ENCODE data around the gene F8A1. TPM values are rescaled to one million over a fixed set of nuclear protein-coding genes. Genes with fewer than 3 reads are reported as not detected.

Gene F8A1
- total RNA-seq, 1 experiment from 2014 or later = 28.8 TPM

DNA sequence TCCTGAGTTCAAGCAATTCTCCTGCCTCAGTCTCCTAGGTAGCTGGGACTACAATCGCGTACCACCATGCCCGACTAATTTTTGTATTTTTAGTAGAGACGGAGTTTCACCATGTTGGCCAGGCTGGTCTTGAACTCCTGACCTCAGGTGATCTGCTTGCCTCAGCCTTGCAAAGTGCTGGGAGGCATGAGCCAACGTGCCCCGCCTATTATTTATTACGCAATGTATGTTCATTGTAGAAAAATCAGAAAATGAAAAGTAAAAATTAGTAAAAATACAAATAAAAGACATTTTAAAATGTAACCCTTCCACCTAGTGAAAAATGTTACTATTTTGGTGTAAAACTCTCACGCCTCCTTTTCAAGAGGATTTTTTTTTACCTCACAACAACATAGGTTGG is 14.2 kb downstream of the F8A1 start:
- POLR2A ChIA-PET = no interaction called here
- no TSS peak for BruUV-seq (replicated peaks)
- CTCF ChIA-PET = no interaction called here

More for the DNA sequence above, 14.2 kb downstream of the F8A1 start:
- H3K79me2 ChIP-seq (ENCODE audit: insufficient read depth, low read length) = no peaks in the 10 kb centered on the region
- no peaks in the 10 kb centered on the region for H4K20me1 ChIP-seq (ENCODE audit: insufficient read depth)
- no peak overlapping the region for H2AFZ ChIP-seq (ENCODE audit: low read depth, low read length, poor library complexity, severe bottlenecking)
- H3K36me3 ChIP-seq (ENCODE audit: control insufficient read depth in 1 of 2, insufficient read depth in 2 of 2, low read length in 2 of 2) = no peaks in the 10 kb centered on the region
- DNase-seq (ENCODE audit: low read depth, low spot score) = no peak
- no peaks in the 10 kb centered on the region for H3K9me3 ChIP-seq (ENCODE audit: control insufficient read depth in 1 of 2, insufficient read depth in 1 of 2, low read depth in 1 of 2, low read length in 2 of 2)
- no peak for ATAC-seq
- H3K27me3 ChIP-seq (ENCODE audit: insufficient read depth, low read length) = no peaks in the 10 kb centered on the region
- H3K9ac ChIP-seq (ENCODE audit: low read length) = no peak overlapping the region
- intact Hi-C loops (cut with micrococcal nuclease) = no loop called here
- no peak overlapping the region for H3K27ac ChIP-seq (ENCODE audit: low read depth, low read length)
- no peak overlapping the region for H3K4me2 ChIP-seq (ENCODE audit: low read length)
- no peaks in the 10 kb centered on the region for H3K9me2 ChIP-seq (ENCODE audit: insufficient read depth)
- H3K4me3 ChIP-seq (replicated peaks in 1 of 2; ENCODE audit: low read depth in 1 of 2, low read length in 2 of 2) = no peak overlapping the region
- TF ChIP-seq POLR2A (IDR thresholded peaks at IDR 0.05; ENCODE audit: borderline replicate concordance, extremely low read depth, insufficient read depth, insufficient read length) (no peak), RAD21 (IDR thresholded peaks at IDR 0.05; ENCODE audit: low read depth) (no peak), JUND (IDR thresholded peaks at IDR 0.05) (no peak), SIN3A (IDR thresholded peaks at IDR 0.05; ENCODE audit: low read depth) (no peak), YY1 (IDR thresholded peaks at IDR 0.05; ENCODE audit: extremely low read depth, insufficient replicate concordance, low read depth, low read length) (no peak), POLR2AphosphoS5 (IDR thresholded peaks at IDR 0.05; ENCODE audit: low read depth, low read length) (no peak), EZH2 (IDR thresholded peaks at IDR 0.05) (no peak), SRF (IDR thresholded peaks at IDR 0.05; ENCODE audit: low read depth) (no peak), TCF7L2 (IDR thresholded peaks at IDR 0.05; ENCODE audit: borderline replicate concordance, extremely low read depth, insufficient read depth, insufficient read length) (no peak), CEBPB (IDR thresholded peaks at IDR 0.05; ENCODE audit: low read depth) (no peak), ELF1 (IDR thresholded peaks at IDR 0.05; ENCODE audit: borderline replicate concordance, low read depth) (no peak), ZFX (IDR thresholded peaks at IDR 0.05) (no peak), FOSL1 (IDR thresholded peaks at IDR 0.05; ENCODE audit: low read depth) (no peak), ZNF274 (IDR thresholded peaks at IDR 0.05; ENCODE audit: low read depth, low read length) (no peak)
- TF ChIP-seq, protein P1, sequence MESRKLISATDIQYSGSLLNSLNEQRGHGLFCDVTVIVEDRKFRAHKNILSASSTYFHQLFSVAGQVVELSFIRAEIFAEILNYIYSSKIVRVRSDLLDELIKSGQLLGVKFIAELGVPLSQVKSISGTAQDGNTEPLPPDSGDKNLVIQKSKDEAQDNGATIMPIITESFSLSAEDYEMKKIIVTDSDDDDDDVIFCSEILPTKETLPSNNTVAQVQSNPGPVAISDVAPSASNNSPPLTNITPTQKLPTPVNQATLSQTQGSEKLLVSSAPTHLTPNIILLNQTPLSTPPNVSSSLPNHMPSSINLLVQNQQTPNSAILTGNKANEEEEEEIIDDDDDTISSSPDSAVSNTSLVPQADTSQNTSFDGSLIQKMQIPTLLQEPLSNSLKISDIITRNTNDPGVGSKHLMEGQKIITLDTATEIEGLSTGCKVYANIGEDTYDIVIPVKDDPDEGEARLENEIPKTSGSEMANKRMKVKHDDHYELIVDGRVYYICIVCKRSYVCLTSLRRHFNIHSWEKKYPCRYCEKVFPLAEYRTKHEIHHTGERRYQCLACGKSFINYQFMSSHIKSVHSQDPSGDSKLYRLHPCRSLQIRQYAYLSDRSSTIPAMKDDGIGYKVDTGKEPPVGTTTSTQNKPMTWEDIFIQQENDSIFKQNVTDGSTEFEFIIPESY (IDR thresholded peaks at IDR 0.05; ENCODE audit: extremely low read depth, insufficient replicate concordance, low read length) = no peak
- TF ChIP-seq, protein P2, sequence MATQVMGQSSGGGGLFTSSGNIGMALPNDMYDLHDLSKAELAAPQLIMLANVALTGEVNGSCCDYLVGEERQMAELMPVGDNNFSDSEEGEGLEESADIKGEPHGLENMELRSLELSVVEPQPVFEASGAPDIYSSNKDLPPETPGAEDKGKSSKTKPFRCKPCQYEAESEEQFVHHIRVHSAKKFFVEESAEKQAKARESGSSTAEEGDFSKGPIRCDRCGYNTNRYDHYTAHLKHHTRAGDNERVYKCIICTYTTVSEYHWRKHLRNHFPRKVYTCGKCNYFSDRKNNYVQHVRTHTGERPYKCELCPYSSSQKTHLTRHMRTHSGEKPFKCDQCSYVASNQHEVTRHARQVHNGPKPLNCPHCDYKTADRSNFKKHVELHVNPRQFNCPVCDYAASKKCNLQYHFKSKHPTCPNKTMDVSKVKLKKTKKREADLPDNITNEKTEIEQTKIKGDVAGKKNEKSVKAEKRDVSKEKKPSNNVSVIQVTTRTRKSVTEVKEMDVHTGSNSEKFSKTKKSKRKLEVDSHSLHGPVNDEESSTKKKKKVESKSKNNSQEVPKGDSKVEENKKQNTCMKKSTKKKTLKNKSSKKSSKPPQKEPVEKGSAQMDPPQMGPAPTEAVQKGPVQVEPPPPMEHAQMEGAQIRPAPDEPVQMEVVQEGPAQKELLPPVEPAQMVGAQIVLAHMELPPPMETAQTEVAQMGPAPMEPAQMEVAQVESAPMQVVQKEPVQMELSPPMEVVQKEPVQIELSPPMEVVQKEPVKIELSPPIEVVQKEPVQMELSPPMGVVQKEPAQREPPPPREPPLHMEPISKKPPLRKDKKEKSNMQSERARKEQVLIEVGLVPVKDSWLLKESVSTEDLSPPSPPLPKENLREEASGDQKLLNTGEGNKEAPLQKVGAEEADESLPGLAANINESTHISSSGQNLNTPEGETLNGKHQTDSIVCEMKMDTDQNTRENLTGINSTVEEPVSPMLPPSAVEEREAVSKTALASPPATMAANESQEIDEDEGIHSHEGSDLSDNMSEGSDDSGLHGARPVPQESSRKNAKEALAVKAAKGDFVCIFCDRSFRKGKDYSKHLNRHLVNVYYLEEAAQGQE (IDR thresholded peaks at IDR 0.05; ENCODE audit: low read depth) = no peak
- TF ChIP-seq, protein P3, sequence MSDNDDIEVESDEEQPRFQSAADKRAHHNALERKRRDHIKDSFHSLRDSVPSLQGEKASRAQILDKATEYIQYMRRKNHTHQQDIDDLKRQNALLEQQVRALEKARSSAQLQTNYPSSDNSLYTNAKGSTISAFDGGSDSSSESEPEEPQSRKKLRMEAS (IDR thresholded peaks at IDR 0.05) = no peak
- TF ChIP-seq, protein P4, sequence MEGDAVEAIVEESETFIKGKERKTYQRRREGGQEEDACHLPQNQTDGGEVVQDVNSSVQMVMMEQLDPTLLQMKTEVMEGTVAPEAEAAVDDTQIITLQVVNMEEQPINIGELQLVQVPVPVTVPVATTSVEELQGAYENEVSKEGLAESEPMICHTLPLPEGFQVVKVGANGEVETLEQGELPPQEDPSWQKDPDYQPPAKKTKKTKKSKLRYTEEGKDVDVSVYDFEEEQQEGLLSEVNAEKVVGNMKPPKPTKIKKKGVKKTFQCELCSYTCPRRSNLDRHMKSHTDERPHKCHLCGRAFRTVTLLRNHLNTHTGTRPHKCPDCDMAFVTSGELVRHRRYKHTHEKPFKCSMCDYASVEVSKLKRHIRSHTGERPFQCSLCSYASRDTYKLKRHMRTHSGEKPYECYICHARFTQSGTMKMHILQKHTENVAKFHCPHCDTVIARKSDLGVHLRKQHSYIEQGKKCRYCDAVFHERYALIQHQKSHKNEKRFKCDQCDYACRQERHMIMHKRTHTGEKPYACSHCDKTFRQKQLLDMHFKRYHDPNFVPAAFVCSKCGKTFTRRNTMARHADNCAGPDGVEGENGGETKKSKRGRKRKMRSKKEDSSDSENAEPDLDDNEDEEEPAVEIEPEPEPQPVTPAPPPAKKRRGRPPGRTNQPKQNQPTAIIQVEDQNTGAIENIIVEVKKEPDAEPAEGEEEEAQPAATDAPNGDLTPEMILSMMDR (IDR thresholded peaks at IDR 0.05 in 2 of 3, conservative IDR thresholded peaks at IDR 0.05 in 1 of 3; ENCODE audit: borderline replicate concordance in 1 of 3, insufficient read depth in 1 of 3, low read depth in 2 of 3, low read length in 2 of 3) = no peak
- TF ChIP-seq, protein P5, sequence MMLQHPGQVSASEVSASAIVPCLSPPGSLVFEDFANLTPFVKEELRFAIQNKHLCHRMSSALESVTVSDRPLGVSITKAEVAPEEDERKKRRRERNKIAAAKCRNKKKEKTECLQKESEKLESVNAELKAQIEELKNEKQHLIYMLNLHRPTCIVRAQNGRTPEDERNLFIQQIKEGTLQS (IDR thresholded peaks at IDR 0.05) = no peak
- H3K4me1 ChIP-seq (ENCODE audit: control insufficient read depth in 1 of 2, insufficient read depth in 2 of 2, low read length in 2 of 2) = no peaks in the 10 kb centered on the region
- RAD21 ChIA-PET (ENCODE audit: low non-redundant PET in 1 of 2, low total read pairs in 2 of 2, uncharacterized antibody in 2 of 2, unreplicated experiment in 2 of 2) = no interaction called here
